Osteocyte (in vitro differentiated cells): ENCODE data around the gene MYO15B. TPM values are rescaled to one million over a fixed set of nuclear protein-coding genes. Genes with fewer than 3 reads are reported as not detected.
"Not testable (repeated sequence)": the region's sequence is repeated elsewhere in the genome, so short reads cannot be mapped to it uniquely, and the experiment has no call there.

Source experiments
- DNase-seq: peaks from one replicate; pipeline ENCODE4 v3.0.0; 2021; ENCODE audit warnings: mixed read lengths; ENCODE audit not compliant: unreplicated experiment; ENCODE audit errors: extremely low spot score
- H3K27ac Mint-ChIP-seq: one replicate; pipeline ENCODE4 v1.8.0; 2021; ENCODE audit warnings: mild to moderate bottlenecking, mixed read lengths; ENCODE audit not compliant: unreplicated experiment
- H3K27me3 Mint-ChIP-seq: one replicate; pipeline ENCODE4 v1.8.0; 2021; ENCODE audit warnings: mixed read lengths; ENCODE audit not compliant: unreplicated experiment
- H3K36me3 Mint-ChIP-seq: one replicate; pipeline ENCODE4 v1.8.0; 2021; ENCODE audit warnings: mixed read lengths; ENCODE audit not compliant: unreplicated experiment
- H3K4me1 Mint-ChIP-seq: one replicate; pipeline ENCODE4 v1.8.0; 2021; ENCODE audit warnings: mixed read lengths; ENCODE audit not compliant: unreplicated experiment
- H3K4me3 Mint-ChIP-seq: one replicate; pipeline ENCODE4 v1.8.0; 2021; ENCODE audit warnings: mild to moderate bottlenecking, moderate library complexity, mixed read lengths; ENCODE audit not compliant: unreplicated experiment
- H3K9me3 Mint-ChIP-seq: one replicate; pipeline ENCODE4 v1.8.0; 2021; ENCODE audit warnings: mixed read lengths; ENCODE audit not compliant: unreplicated experiment
- total RNA-seq: library from RNA; stranded (reverse); gene quantifications from 2 replicates; pipeline ENCODE4 v1.2.1, GENCODE V29; 2021
- TF ChIP-seq, protein P1 (sequence below): fragments of 200-600 bp; sonication (generic); IDR thresholded peaks from 2 replicates; pipeline ENCODE4 v1.5.0; 2021; ENCODE audit warnings: antibody characterized with exemption, mild to moderate bottlenecking, moderate library complexity

MYO15B gene
- total RNA-seq, 1 donor from 2014 or later, result 40.8 TPM

DNA sequence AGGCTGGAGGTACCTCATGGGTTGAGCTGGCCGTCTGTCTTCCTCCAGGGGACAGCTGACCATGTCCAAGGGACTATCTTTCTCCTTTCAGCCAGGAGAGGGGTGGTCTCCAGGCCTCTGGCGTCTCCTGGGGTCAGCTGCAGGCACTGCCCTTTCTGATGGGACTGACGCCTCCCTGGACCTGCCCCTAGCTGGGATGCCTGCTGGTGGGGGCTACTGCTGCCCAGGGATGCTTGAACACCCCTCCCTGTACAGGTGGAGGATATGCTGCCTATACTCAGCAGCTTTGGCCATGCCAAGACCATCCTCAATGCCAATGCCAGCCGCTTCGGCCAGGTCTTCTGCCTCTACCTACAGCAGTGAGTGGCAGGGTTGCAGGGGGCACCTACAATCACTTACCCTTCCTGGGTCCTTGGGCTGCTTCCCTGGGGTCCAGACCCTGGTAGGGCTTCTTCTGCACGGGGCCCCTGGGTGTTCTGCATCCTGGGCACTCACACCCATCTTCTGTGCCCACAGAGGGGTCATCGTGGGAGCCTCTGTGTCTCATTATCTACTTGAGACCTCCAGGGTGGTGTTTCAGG lies 4.2 kb downstream of the MYO15B start:
- peaks cover 3% of the 10 kb centered on the region for H3K4me1 Mint-ChIP-seq
- no peaks in the 10 kb centered on the region for H3K9me3 Mint-ChIP-seq
- H3K27ac Mint-ChIP-seq, result no peak overlapping the region
- H3K36me3 Mint-ChIP-seq, result no peaks in the 10 kb centered on the region
- H3K27me3 Mint-ChIP-seq, result peaks cover 2% of the 10 kb centered on the region
- DNase-seq, result no peak
- H3K4me3 Mint-ChIP-seq, result no peak overlapping the region
- TF ChIP-seq, protein P1, sequence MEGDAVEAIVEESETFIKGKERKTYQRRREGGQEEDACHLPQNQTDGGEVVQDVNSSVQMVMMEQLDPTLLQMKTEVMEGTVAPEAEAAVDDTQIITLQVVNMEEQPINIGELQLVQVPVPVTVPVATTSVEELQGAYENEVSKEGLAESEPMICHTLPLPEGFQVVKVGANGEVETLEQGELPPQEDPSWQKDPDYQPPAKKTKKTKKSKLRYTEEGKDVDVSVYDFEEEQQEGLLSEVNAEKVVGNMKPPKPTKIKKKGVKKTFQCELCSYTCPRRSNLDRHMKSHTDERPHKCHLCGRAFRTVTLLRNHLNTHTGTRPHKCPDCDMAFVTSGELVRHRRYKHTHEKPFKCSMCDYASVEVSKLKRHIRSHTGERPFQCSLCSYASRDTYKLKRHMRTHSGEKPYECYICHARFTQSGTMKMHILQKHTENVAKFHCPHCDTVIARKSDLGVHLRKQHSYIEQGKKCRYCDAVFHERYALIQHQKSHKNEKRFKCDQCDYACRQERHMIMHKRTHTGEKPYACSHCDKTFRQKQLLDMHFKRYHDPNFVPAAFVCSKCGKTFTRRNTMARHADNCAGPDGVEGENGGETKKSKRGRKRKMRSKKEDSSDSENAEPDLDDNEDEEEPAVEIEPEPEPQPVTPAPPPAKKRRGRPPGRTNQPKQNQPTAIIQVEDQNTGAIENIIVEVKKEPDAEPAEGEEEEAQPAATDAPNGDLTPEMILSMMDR, result no peak

DNA sequence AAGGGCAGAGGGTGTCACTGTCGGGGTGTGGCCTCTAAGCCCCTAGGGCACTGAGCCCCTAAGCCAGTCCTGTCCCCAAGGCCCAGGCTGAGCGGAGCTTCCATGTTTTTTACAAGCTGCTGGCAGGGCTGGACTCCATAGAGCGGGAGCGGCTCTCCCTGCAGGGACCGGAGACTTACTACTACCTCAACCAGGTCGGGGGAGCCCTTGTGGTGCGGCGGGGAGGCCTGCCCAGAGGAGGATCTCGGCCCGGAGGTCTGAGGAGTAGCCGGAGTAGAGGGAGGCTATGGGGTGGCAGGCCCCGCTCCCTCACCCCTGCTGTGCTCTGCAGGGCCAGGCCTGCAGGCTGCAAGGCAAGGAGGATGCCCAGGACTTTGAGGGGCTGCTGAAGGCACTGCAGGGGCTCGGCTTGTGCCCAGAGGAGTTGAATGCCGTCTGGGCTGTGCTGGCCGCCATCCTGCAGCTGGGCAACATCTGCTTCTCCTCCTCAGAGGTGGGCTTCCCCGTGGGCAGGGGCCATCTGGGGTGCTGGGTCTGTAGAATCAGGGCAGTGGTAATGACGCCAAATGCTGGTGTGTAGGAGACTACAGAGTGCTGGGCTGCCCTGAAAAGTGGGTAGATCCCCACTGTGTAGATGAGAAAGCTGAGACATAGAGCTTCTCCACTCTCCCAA lies 4.9 kb downstream of the MYO15B start:
- Mint-ChIP-seq H3K27ac (no peak overlapping the region), H3K4me3 (no peak overlapping the region), H3K9me3 (no peaks in the 10 kb centered on the region), H3K4me1 (peaks cover 3% of the 10 kb centered on the region), H3K27me3 (no peaks in the 10 kb centered on the region), H3K36me3 (no peaks in the 10 kb centered on the region)
- DNase-seq, result peak; percentile 80
- TF ChIP-seq, protein P1, result no peak

DNA sequence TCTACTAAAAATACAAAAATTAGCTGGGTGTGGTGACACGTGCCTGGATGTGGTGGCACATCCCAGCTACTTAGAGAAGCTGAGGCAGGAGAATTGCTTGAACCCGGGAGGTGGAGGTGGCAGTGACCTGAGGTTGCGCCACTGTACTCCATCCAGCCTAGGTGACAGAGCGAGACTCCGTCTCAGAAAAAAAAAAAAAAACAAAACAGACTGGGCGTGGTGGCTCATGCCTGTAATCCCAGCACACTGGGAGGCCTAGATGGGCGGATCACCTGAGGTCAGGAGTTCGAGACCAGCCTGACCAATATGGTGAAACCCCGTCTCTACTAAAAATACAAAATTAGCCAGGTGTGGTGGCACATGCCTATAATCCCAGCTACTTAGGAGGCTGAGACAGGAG lies 5.8 kb downstream of the MYO15B start:
- not testable (repeated sequence) for H3K4me1 Mint-ChIP-seq, H3K9me3 Mint-ChIP-seq, H3K4me3 Mint-ChIP-seq, H3K27me3 Mint-ChIP-seq, H3K27ac Mint-ChIP-seq, H3K36me3 Mint-ChIP-seq, DNase-seq

DNA sequence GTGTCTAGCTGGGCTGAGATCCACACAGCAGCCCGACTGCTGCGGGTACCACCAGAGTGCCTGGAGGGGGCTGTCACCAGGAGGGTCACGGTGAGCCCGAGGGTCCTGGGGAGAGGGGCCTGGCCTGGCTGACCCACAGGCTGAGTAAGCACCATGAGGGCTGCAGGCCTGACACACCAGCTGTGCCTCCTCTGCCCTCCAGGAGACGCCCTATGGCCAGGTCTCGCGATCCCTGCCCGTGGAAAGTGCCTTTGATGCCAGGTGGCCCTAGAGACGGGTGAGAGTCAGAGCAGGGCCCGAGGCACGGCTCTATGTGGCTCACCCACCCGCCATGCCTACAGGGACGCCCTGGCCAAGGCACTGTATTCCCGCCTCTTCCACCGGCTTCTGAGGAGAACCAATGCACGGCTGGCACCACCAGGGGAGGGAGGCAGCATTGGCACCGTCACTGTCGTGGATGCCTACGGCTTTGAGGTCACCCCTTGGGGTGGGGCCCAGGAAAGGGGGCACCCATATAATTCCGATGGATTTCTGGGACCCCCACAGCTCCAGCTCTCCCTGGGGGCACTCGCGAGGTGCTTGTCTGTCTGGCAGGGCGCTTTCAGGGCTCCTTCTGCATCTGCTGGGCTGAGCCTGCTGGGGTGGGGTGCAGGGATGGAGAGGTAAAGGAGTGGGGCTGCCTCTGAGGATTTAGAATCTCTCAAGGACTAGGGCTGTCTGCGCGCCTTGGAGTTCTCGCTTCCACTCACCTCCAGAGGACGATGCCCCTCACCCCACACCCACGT lies 7.1 kb downstream of the MYO15B start:
- Mint-ChIP-seq H3K36me3 (no peaks in the 10 kb centered on the region), H3K9me3 (no peaks in the 10 kb centered on the region), H3K4me3 (no peak overlapping the region), H3K4me1 (peaks cover 3% of the 10 kb centered on the region), H3K27ac (no peak overlapping the region), H3K27me3 (no peaks in the 10 kb centered on the region)
- peak; percentile 83 for DNase-seq
- TF ChIP-seq, protein P1, result no peak

DNA sequence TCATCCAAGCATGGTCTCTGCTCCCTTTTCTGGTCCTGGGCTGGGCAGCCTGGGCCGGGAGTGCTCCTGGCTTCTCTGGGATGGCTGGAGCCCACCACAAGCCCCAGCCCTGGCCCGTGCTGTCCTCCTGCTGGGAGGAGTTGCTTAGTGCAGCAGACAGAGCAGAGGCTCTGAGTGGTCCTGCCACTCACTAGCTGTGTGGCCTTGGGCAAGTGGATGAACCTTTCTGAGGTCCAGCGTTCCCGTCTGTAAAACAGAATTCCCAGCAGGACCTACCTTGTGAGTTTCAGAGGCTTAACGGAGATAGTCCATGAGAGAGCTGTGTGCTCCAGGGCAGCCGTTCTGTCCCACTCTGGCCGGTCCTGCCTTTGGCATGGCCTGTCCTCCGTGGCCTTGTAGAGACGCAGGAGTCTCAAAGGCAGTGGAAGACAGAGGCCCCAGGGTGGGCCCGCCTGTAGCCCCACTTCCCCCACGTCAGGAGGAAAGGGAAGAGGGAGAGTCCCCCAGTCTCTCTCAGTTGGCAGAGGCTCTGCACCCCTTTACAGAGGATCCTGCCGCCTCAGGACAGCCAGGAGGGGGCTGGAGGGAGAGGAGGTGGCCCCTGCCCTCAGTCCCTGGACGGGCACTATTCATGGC lies 7.8 kb downstream of the MYO15B start:
- TF ChIP-seq, protein P1, result no peak
- peak; percentile 77 for DNase-seq
- H3K4me1 Mint-ChIP-seq, result peaks cover 3% of the 10 kb centered on the region
- H3K36me3 Mint-ChIP-seq, result no peaks in the 10 kb centered on the region
- no peaks in the 10 kb centered on the region for H3K27me3 Mint-ChIP-seq
- H3K27ac Mint-ChIP-seq, result no peak overlapping the region
- no peaks in the 10 kb centered on the region for H3K9me3 Mint-ChIP-seq
- H3K4me3 Mint-ChIP-seq, result no peak overlapping the region
